Liver (tissue), 9 donors: Measurements from ENCODE around the gene WWOX. TPM values are rescaled to one million over a fixed set of nuclear protein-coding genes. Genes with fewer than 3 reads are reported as not detected.

Source experiments
- DNase-seq: peaks from one replicate; pipeline ENCODE4 v3.0.0-alpha.2; 2017; ENCODE audit warnings: low spot score
- H3K27ac ChIP-seq, 2 donors: one replicate each; pipeline ENCODE4 v1.7.0; 2013; ENCODE audit warnings: inconsistent platforms in 2 of 2, low read length in 2 of 2, control low read depth in 1 of 2, low read depth in 1 of 2, mild to moderate bottlenecking in 1 of 2
- H3K27me3 ChIP-seq, 4 donors: one replicate each; pipeline versions ENCODE4 v1.6.1 to v1.7.0; 2013; ENCODE audit warnings: low read length in 3 of 4, inconsistent platforms in 1 of 4, mild to moderate bottlenecking in 1 of 4, moderate library complexity in 1 of 4; ENCODE audit not compliant: control insufficient read depth in 4 of 4, insufficient read depth in 4 of 4
- H3K36me3 ChIP-seq, 4 donors: one replicate each; pipeline versions ENCODE4 v1.6.1 to v1.7.0; 2013; ENCODE audit warnings: low read length in 3 of 4, mild to moderate bottlenecking in 3 of 4, low read depth in 1 of 4, moderate library complexity in 1 of 4; ENCODE audit not compliant: control insufficient read depth in 4 of 4, insufficient read depth in 3 of 4
- H3K4me1 ChIP-seq, 4 donors: one replicate each; pipeline versions ENCODE4 v1.6.1 to v1.7.0; 2013; ENCODE audit warnings: low read length in 3 of 4, mild to moderate bottlenecking in 3 of 4, moderate library complexity in 1 of 4; ENCODE audit not compliant: control insufficient read depth in 4 of 4, insufficient read depth in 4 of 4
- H3K4me3 ChIP-seq, 3 donors: one replicate each; pipeline versions ENCODE4 v1.6.1 to v1.7.0; 2013; ENCODE audit warnings: low read length in 3 of 3, control low read depth in 1 of 3, low read depth in 1 of 3, mild to moderate bottlenecking in 1 of 3
- H3K9ac ChIP-seq, 2 donors: one replicate each; pipeline ENCODE4 v1.7.0; 2013; ENCODE audit warnings: low read length in 2 of 2, mild to moderate bottlenecking in 2 of 2, moderate library complexity in 2 of 2, control low read depth in 1 of 2, low read depth in 1 of 2
- H3K9me3 ChIP-seq, 4 donors: one replicate each; pipeline versions ENCODE4 v1.6.1 to v1.7.0; 2013; ENCODE audit warnings: low read length in 3 of 4; ENCODE audit not compliant: control insufficient read depth in 4 of 4
- ATF3 ChIP-seq: IDR thresholded peaks from 2 replicates; pipeline ENCODE4 v1.6.1; 2016; ENCODE audit warnings: antibody characterized with exemption
- EGR1 ChIP-seq, 2 donors: IDR thresholded peaks; 2 replicates each; pipeline ENCODE4 v1.6.1; 2016 to 2018; ENCODE audit warnings: antibody characterized with exemption in 2 of 2, low read depth in 2 of 2
- FOXA1 ChIP-seq: IDR thresholded peaks from 2 replicates; pipeline ENCODE4 v1.6.1; 2016; ENCODE audit warnings: antibody characterized with exemption
- FOXA2 ChIP-seq: IDR thresholded peaks from 2 replicates; pipeline ENCODE4 v1.6.1; 2016; ENCODE audit warnings: antibody characterized with exemption
- HNF4G ChIP-seq: IDR thresholded peaks from 2 replicates; pipeline ENCODE4 v1.6.1; 2016; ENCODE audit warnings: antibody characterized with exemption
- JUND ChIP-seq, 2 donors: IDR thresholded peaks; 2 replicates each; pipeline ENCODE4 v1.6.1; 2016; ENCODE audit warnings: antibody characterized with exemption in 2 of 2
- REST ChIP-seq: IDR thresholded peaks from 2 replicates; pipeline ENCODE4 v1.6.1; 2016; ENCODE audit warnings: antibody characterized with exemption, mild to moderate bottlenecking
- RXRA ChIP-seq, 2 donors: IDR thresholded peaks; 2 replicates each; pipeline ENCODE4 v1.6.1; 2017 to 2018; ENCODE audit warnings: antibody characterized with exemption in 2 of 2, mild to moderate bottlenecking in 1 of 2
- SP1 ChIP-seq: IDR thresholded peaks from 2 replicates; pipeline ENCODE4 v1.6.1; 2018; ENCODE audit warnings: antibody characterized with exemption, mild to moderate bottlenecking
- YY1 ChIP-seq: IDR thresholded peaks from 2 replicates; pipeline ENCODE4 v1.6.1; 2016; ENCODE audit warnings: antibody characterized with exemption, mild to moderate bottlenecking
- WGBS: extraction: QIAGEN DNeasy Blood & Tissue Kit; methylation state at CpG from one replicate; pipeline ENCODE4 v1.1.7; 2013; 5-methylcytosine and 5-hydroxymethylcytosine counted together
- polyA plus RNA-seq, 2 donors: library from polyadenylated mRNA; stranded (reverse) in 1 of 2; unstranded in 1 of 2; fragments of 200-250 nt in 1 of 2; fragments of >200 nt in 1 of 2; fragmentation: Nextera tagmentation in 1 of 2; extraction: Ambion mirVana in 1 of 2; gene quantifications; one replicate each; pipeline versions ENCODE4 v1.2.1 to v1.2.3, GENCODE V29; 2013 to 2015
- total RNA-seq, 2 donors: library from RNA; depleted of rRNA; stranded (reverse); fragments of >200 nt; gene quantifications; one replicate each; pipeline ENCODE4 v1.2.3, GENCODE V29; 2014
- TF ChIP-seq, protein P1 (sequence below): fragments of 150-350 bp; IDR thresholded peaks from 2 replicates; pipeline ENCODE4 v1.5.1; 2017; ENCODE audit warnings: improper control_type of control experiment, low read depth, low read length; ENCODE audit not compliant: missing input control
- TF ChIP-seq, protein P2 (sequence below): IDR thresholded peaks from 2 replicates; pipeline ENCODE4 v1.6.1; 2016; ENCODE audit warnings: antibody characterized with exemption
- donor health status: healthy.
- donor health status: healthy.
- donor health status: healthy.
- donor health status: healthy.
- donor health status: healthy.

The WWOX gene
- total and polyA plus RNA-seq, 4 donors = 9.8 to 46.0 (median 15.3) TPM

DNA sequence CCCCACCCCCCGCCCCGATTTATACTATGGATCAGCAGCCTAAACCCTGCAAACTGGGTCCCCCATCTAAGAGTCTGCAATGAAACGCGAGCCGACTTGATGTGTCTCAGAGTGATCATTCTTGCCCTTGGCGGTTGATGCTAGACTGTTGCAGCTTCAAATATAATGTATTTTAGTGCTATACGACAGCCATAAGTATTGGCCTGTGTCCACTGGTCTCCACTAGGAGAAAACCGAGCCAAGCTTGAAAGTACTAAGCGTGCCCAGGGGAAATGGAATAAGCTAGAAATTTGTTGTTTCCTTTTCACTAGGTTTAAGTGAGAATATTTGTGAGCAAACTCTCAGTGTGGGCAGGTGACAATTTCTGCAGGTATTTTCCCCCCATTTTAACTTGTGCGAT is 789.9 kb downstream of the WWOX start:
- H3K27ac ChIP-seq = no peak overlapping the region
- no peaks in the 10 kb centered on the region for H3K36me3 ChIP-seq
- H3K4me1 ChIP-seq = peaks cover 0 to 2% (median 0%) of the 10 kb centered on the region in 4 donors
- no peak overlapping the region for H3K4me3 ChIP-seq
- 87% methylated on average over 10 of the region's 10 CpGs for WGBS
- DNase-seq = no peak
- no peaks in the 10 kb centered on the region for H3K9me3 ChIP-seq
- H3K27me3 ChIP-seq = no peaks in the 10 kb centered on the region
- TF ChIP-seq ATF3 = no peak
- TF ChIP-seq, protein P1, sequence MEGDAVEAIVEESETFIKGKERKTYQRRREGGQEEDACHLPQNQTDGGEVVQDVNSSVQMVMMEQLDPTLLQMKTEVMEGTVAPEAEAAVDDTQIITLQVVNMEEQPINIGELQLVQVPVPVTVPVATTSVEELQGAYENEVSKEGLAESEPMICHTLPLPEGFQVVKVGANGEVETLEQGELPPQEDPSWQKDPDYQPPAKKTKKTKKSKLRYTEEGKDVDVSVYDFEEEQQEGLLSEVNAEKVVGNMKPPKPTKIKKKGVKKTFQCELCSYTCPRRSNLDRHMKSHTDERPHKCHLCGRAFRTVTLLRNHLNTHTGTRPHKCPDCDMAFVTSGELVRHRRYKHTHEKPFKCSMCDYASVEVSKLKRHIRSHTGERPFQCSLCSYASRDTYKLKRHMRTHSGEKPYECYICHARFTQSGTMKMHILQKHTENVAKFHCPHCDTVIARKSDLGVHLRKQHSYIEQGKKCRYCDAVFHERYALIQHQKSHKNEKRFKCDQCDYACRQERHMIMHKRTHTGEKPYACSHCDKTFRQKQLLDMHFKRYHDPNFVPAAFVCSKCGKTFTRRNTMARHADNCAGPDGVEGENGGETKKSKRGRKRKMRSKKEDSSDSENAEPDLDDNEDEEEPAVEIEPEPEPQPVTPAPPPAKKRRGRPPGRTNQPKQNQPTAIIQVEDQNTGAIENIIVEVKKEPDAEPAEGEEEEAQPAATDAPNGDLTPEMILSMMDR = no peak
- no peak for TF ChIP-seq FOXA1
- TF ChIP-seq HNF4G = no peak
- no peak for TF ChIP-seq REST
- TF ChIP-seq FOXA2 = no peak
- no peak for TF ChIP-seq EGR1 (IDR thresholded peaks at IDR 0.05; ENCODE audit: low read depth in 2 of 2)
- TF ChIP-seq, protein P2, sequence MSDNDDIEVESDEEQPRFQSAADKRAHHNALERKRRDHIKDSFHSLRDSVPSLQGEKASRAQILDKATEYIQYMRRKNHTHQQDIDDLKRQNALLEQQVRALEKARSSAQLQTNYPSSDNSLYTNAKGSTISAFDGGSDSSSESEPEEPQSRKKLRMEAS = no peak
- TF ChIP-seq JUND (IDR thresholded peaks at IDR 0.05) = no peak
- TF ChIP-seq RXRA (IDR thresholded peaks at IDR 0.05) = no peak
- TF ChIP-seq SP1 = no peak
- no peak overlapping the region for H3K9ac ChIP-seq

DNA sequence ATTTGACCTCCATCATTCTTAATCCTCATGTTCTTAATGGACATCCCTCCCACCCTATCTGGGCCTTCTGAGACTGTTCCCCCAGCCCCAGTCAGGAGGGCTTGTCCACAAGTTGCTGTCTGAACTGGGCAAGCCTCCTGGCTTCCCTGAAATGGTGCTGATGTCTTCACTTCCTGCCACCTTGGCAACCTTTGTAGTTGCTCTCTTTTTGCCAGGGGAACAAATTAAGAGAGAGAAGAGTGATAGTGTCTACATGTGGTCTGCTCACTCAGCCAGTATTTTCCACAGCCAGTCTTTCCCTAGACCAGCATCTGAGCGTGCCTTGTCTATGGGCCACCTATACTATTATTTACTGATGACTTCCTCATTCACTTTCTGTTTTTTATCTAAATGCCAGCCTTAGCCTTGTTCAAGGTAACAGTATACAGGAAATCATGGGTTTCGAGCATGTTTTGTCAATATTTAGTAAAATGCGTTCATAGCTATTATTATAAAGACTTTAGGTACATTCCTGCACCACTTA is 791.0 kb downstream of the WWOX start:
- Histone ChIP-seq H3K4me3 (no peak overlapping the region), H3K27me3 (no peaks in the 10 kb centered on the region), H3K27ac (no peak overlapping the region), H3K4me1 (peaks cover 0 to 2% (median 0%) of the 10 kb centered on the region in 4 donors), H3K9me3 (no peaks in the 10 kb centered on the region), H3K9ac (no peak overlapping the region), H3K36me3 (no peaks in the 10 kb centered on the region)
- TF ChIP-seq EGR1 (IDR thresholded peaks at IDR 0.05; ENCODE audit: low read depth in 2 of 2) (no peak), YY1 (no peak), RXRA (IDR thresholded peaks at IDR 0.05) (no peak)
- DNase-seq = no peak
- 89% methylated on average over 3 of the region's 3 CpGs for WGBS
